GM12875 (cell line): ENCODE measurements around the gene TIMP3.

Source experiments
- H3K4me3 ChIP-seq: one replicate; pipeline ENCODE4 v1.5.1; 2011; ENCODE audit warnings: low read depth, low read length, control low read depth
- TF ChIP-seq, protein P1 (sequence below): IDR thresholded peaks from 2 replicates; pipeline ENCODE4 v1.5.1; 2011; ENCODE audit warnings: low read depth, mild to moderate bottlenecking, control low read depth, inconsistent platforms, low read length, moderate library complexity, borderline replicate concordance; ENCODE audit not compliant: insufficient read depth

TIMP3 gene

DNA sequence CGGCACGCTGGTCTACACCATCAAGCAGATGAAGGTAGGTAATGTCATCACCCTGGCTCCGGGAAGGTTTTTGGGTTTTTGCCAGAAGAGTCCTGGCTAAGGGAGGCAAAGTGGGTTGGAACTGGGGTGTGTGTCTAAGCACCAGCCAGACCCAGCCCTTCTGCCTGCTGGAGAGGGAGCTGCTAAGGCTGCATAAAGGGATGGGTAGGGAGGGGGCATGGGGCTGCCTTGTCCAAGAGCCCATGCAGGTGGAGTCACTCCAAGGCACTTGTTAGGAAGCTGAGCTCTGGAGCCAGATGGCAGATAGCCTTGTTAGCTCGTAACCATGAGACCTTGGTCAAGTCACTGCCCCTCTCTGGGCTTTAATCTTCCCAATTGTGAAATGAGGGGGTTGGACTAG is 48.0 kb downstream of the TIMP3 start:
- TF ChIP-seq, protein P1, sequence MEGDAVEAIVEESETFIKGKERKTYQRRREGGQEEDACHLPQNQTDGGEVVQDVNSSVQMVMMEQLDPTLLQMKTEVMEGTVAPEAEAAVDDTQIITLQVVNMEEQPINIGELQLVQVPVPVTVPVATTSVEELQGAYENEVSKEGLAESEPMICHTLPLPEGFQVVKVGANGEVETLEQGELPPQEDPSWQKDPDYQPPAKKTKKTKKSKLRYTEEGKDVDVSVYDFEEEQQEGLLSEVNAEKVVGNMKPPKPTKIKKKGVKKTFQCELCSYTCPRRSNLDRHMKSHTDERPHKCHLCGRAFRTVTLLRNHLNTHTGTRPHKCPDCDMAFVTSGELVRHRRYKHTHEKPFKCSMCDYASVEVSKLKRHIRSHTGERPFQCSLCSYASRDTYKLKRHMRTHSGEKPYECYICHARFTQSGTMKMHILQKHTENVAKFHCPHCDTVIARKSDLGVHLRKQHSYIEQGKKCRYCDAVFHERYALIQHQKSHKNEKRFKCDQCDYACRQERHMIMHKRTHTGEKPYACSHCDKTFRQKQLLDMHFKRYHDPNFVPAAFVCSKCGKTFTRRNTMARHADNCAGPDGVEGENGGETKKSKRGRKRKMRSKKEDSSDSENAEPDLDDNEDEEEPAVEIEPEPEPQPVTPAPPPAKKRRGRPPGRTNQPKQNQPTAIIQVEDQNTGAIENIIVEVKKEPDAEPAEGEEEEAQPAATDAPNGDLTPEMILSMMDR = no peak
- no peak overlapping the region for H3K4me3 ChIP-seq

DNA sequence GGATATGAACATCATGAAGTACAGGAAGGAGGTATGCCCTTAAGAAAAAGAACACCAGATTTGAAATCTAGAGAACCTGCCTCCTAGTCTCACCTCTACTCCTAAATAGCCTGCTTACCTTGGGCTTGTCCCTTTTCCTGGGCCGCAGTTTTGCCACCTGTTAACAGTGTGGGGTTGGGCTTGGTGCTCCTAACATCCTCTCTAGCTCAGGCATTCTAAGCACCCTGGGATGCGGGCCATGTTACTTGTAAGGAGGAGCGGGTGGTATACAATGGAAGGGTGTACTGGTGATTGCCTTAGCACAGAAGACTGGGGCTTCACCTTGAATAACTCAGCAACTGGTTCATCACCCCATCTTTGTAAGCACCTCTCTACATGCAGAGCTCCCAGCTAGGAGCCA is 48.7 kb downstream of the TIMP3 start:
- H3K4me3 ChIP-seq = no peak overlapping the region
- TF ChIP-seq, protein P1 = no peak

DNA sequence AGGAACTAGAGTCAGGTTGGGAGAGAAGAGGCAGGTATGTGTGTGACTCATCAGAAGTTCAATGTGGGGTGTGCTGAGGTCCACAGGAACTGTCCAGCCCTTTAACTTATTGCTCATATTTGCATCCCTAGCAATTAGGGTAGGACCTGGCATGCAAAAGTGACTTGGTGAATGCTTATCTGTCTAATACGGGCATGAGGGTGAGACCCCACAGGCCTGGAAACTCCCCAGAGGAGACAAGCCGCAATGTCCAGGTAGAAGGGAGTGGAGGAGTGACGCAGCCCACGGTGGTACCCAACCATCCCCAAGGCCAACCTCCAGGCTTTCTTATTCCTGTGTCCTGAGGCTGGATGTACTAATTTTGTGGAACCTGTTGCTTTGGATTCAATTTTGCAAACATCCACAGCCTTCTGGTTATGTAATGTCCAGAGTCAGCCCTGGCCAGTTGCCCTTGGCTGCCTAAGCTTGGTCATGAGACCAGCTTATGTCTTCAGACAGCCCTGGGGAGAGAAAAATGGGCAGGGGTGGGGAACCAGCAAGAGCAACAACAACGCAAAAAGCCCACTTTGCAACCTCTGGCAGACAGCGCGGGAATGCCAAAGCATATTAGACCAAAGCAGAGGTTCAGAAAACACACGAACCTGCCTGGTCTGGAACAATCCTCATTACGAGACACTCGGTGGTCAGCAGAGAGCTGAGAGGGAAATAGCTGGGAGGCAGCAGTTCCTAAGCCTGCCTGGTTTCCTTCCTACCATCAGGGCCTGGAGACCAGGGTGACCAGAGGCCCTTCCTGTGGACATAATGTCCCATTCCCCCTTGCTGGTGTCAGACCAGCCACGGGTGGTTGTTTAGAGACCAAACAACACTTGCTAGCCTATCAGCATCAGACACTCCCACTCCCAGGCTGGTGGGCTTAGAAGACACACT is 49.3 kb downstream of the TIMP3 start:
- H3K4me3 ChIP-seq = no peak overlapping the region
- TF ChIP-seq, protein P1 = no peak

DNA sequence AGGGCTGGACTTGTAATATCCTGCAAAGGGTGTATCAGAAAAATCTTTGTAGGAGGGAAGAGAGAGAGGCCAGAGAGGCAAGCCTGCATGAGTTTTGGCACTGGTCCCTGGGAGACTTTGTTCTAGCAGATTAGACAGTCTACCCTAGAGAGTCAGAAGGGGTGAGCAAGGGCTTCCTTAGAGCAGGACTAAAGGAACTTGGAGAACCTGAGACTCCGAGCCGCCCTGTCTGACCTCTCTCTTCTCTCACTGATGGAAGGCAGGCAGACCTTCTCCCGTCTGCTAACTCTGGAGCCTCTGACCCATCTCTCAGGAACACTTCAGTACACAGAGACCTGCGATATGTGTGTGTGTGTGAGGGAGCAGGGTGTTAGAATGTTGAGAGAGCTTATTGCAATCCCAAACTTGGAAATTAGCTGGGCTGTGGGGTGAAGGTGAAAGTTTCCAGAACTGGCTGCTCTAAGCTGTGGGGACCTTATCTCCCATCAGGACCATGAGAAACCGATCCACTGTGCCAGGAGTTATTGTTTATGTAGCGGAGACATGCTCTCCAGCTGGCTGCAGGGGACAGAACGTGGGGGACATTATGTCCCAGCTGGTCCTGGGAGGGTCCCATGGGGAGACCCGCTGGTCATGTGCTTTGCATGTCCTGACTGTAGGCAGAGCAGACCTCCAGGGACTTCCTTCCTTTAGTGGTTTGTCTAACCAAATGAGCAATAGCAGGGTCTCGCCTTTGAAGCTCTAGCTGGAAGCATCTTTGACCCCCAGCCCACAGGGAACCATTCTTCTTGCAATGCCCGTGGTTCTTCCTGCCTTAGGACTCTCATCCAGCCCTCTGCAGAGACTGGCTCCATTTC is 51.1 kb downstream of the TIMP3 start:
- no peak overlapping the region for H3K4me3 ChIP-seq
- TF ChIP-seq, protein P1 = no peak

DNA sequence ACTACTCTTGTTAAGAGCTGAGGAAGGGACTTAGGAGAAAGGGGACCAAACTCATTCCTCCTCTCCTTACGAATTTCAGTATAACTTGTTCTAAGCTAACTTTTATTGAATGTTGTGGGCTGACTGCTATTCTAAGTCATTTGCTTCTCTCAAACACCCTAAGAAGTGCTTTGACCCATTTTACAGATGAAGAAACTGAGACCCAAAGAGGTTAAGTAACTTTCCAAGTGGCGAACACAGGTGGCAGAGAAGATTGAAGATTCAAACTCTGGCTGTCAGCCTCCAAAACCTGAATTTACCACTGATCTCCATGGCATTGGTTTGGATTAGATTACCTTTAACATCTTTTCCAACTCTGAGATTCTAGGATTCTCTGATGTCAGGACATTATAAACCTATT is 52.2 kb downstream of the TIMP3 start:
- TF ChIP-seq, protein P1 = no peak
- no peak overlapping the region for H3K4me3 ChIP-seq

DNA sequence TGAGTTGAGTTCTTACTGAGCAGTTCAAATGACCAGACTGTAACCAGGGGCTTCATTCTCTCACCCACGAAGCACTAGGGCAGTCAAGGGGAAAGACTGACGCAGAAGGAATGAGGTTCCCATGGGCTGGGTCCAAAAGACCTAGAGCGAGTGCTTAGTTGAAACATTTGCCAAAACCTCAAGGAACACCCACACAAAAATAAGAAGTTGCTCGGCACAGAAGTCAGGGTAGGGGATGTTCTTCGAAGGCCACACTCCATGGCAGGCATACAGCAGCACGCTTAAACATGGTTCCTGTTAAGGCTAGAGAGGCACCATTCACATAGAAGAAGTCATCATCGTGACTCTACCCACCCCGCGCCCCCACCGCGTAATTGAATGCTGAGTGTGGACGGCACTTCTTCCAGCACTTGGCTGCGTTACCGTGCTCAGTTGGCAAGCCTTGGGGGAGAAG is 52.9 kb downstream of the TIMP3 start:
- TF ChIP-seq, protein P1 = no peak

More for the DNA sequence above, 52.9 kb downstream of the TIMP3 start:
- H3K4me3 ChIP-seq = no peak overlapping the region
